PFSK-1 (cell line): Measurements from ENCODE around the gene ORAI1.

Source experiments
- FOXP2 ChIP-seq: optimal IDR thresholded peaks from 2 replicates; pipeline ENCODE3; 2011; ENCODE audit warnings: borderline replicate concordance, control low read depth, inconsistent platforms; ENCODE audit not compliant: insufficient read depth; ENCODE audit errors: extremely low read length, extremely low read depth
- POLR2AphosphoS5 ChIP-seq: IDR thresholded peaks from 2 replicates; pipeline ENCODE4 v1.6.1; 2012; ENCODE audit warnings: low read depth, mild to moderate bottlenecking, control low read depth, low read length, moderate library complexity
- SIN3A ChIP-seq: IDR thresholded peaks from 2 replicates; pipeline ENCODE4 v1.6.1; 2012; ENCODE audit warnings: mild to moderate bottlenecking, low read length, moderate library complexity, borderline replicate concordance; ENCODE audit not compliant: insufficient read depth
- TAF1 ChIP-seq: IDR thresholded peaks from 2 replicates; pipeline ENCODE4 v1.6.1; 2012; ENCODE audit warnings: low read length, control low read depth, borderline replicate concordance; ENCODE audit not compliant: insufficient read depth
- TF ChIP-seq, protein P1 (sequence below), 2 experiments: IDR thresholded peaks; 2 replicates each; pipeline versions ENCODE4 v1.6.1 to v1.8.0; 2011 to 2012; ENCODE audit warnings: low read depth in 2 of 2, low read length in 2 of 2, control low read depth in 1 of 2, inconsistent platforms in 1 of 2, mild to moderate bottlenecking in 1 of 2, moderate library complexity in 1 of 2; ENCODE audit not compliant: insufficient read depth in 1 of 2

ORAI1 gene

DNA sequence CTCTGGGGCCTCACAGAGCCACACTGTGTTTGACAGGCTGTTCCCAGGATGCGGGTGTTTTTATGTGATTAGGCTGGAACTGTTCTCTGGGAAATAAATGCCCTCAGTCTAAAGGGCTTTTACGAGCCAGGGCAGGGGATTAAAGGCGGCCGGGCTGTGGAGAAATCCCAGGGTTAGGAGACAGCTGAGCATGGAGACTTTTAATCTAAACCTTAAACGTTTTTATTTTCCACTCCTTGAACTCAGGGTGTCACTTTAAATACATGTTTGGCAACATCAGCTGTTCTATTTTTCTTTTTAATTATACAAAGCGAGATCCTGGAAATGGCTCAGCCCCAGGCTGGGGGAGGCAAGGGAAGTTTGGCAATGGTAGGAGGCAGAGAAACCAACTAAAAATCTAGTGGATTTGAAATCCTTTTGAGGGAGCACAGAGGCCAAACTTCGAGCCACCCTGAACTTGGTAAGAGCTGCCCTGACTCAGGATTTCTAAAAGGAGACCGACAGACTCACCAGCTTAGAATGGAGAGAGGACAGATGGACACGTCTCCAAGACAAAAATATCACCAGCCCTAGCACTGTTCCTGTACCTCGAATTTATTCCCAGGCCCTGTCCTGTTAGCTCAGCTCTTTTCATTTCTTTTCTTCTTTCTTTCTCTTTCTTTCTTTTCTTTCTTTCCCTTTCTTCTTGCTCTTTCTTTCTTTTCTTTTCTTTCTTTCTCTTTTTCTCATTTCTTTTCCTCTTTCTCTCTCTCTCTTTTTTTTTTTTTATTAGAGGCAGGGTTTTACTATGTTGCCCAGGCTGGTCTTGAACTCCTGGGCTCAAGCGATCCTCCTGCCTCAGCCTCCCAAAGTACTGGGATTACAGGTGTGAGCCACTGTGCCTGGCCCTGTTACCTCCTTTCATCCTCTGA, 15.8 kb upstream of the ORAI1 start:
- no peak for TF ChIP-seq SIN3A
- no peak for TF ChIP-seq FOXP2
- TF ChIP-seq TAF1, result no peak
- no peak for TF ChIP-seq POLR2AphosphoS5
- TF ChIP-seq, protein P1, sequence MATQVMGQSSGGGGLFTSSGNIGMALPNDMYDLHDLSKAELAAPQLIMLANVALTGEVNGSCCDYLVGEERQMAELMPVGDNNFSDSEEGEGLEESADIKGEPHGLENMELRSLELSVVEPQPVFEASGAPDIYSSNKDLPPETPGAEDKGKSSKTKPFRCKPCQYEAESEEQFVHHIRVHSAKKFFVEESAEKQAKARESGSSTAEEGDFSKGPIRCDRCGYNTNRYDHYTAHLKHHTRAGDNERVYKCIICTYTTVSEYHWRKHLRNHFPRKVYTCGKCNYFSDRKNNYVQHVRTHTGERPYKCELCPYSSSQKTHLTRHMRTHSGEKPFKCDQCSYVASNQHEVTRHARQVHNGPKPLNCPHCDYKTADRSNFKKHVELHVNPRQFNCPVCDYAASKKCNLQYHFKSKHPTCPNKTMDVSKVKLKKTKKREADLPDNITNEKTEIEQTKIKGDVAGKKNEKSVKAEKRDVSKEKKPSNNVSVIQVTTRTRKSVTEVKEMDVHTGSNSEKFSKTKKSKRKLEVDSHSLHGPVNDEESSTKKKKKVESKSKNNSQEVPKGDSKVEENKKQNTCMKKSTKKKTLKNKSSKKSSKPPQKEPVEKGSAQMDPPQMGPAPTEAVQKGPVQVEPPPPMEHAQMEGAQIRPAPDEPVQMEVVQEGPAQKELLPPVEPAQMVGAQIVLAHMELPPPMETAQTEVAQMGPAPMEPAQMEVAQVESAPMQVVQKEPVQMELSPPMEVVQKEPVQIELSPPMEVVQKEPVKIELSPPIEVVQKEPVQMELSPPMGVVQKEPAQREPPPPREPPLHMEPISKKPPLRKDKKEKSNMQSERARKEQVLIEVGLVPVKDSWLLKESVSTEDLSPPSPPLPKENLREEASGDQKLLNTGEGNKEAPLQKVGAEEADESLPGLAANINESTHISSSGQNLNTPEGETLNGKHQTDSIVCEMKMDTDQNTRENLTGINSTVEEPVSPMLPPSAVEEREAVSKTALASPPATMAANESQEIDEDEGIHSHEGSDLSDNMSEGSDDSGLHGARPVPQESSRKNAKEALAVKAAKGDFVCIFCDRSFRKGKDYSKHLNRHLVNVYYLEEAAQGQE (IDR thresholded peaks at IDR 0.05; ENCODE audit: insufficient read depth in 1 of 2, low read depth in 2 of 2, low read length in 2 of 2), result no peak

DNA sequence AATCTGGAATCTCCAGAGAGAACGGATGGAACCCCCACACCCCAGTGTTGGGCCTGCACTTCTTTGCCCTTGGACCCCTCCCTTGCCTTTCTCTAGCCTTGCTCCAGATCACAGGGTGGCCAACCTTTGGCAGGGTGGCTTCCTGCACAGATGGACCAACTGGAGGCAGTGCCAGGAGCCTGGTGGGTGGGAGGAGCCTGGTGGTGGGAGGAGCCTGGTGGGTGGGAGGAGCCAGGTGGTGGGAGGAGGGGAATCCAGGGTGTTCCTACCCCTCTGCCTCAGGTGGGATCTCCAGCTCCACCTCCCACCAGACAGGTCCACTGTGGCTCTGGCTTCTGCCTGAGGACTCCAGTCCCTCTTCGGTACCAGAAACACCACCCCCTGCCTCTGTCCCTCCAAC, 15.0 kb upstream of the ORAI1 start:
- TF ChIP-seq FOXP2 (no peak), SIN3A (no peak)
- TF ChIP-seq, protein P1 (IDR thresholded peaks at IDR 0.05; ENCODE audit: insufficient read depth in 1 of 2, low read depth in 2 of 2, low read length in 2 of 2), result no peak

DNA sequence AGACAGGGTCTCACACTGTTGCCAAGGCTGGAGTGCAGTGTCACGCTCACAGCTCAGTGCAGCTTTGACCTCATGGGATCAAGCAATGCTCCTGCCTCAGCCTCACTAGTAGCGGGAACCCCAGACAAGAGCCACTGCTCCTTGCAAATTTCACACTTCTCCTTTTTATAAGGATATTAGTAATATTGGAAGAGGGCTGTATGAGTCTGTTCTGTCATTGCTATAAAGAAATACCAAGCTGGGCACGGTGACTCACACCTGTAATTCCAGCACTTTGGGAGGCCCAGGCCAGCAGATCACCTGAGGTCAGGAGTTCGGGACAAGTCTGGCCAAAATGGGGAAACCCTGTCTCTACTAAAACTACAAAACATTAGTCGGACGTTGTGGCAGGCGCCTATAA, 12.9 kb upstream of the ORAI1 start:
- no peak for TF ChIP-seq TAF1
- TF ChIP-seq POLR2AphosphoS5, result no peak
- no peak for TF ChIP-seq FOXP2
- TF ChIP-seq, protein P1 (IDR thresholded peaks at IDR 0.05; ENCODE audit: insufficient read depth in 1 of 2, low read depth in 2 of 2, low read length in 2 of 2), result no peak
- TF ChIP-seq SIN3A, result no peak

DNA sequence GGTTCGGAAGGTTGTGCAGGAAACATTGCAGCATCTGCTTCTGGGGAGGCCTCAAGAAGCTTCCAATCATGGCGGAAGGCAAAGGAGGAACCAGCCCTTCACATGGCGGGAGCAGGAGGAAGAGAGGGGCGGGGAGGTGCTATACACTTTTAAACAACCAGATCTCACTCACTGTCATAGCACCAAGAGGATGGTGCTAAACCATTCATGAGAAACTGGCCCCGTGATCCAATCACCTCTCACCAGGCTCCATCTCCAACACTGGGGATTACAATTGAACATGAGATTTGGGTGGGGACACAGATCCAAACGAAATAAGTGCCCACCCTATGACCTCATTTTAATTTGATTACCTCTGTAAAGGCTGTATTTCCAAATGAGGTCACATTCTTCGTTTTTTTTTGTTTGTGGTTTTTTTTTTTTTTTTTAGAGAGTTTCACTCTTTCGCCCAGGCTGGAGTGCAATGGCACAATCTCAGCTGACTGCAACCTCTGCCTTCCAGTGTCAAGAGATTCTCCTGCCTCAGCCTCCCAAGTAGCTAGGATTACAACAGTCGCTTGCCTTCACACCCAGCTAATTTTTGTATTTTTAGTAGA, 11.4 kb upstream of the ORAI1 start:
- TF ChIP-seq, protein P1 (IDR thresholded peaks at IDR 0.05; ENCODE audit: insufficient read depth in 1 of 2, low read depth in 2 of 2, low read length in 2 of 2), result no peak
- TF ChIP-seq TAF1 (no peak), FOXP2 (no peak), POLR2AphosphoS5 (no peak), SIN3A (no peak)
